ENCODE results near the gene SLC35B4.

GRCh38 chr7:134297489-134297888 lies 19.2 kb downstream of the SLC35B4 start:
- no peak for TF ChIP-seq CTCF (IDR thresholded peaks at IDR 0.05)
- no peak for TF ChIP-seq POLR2AphosphoS5 (IDR thresholded peaks at IDR 0.05)
- TF ChIP-seq POLR2A (IDR thresholded peaks at IDR 0.05): no peak
- TF ChIP-seq EP300 (IDR thresholded peaks at IDR 0.05): no peak

All from suprapubic skin (tissue), 4 donors.